ENCODE data around the gene SGTA. TPM values are rescaled to one million over a fixed set of nuclear protein-coding genes. Genes with fewer than 3 reads are reported as not detected.
"Not testable (repeated sequence)": the region's sequence is repeated elsewhere in the genome, so short reads cannot be mapped to it uniquely, and the experiment has no call there.

Gene SGTA
- total and polyA plus RNA-seq, 8 donors, result 39.2 to 56.9 (median 46.7) TPM

DNA sequence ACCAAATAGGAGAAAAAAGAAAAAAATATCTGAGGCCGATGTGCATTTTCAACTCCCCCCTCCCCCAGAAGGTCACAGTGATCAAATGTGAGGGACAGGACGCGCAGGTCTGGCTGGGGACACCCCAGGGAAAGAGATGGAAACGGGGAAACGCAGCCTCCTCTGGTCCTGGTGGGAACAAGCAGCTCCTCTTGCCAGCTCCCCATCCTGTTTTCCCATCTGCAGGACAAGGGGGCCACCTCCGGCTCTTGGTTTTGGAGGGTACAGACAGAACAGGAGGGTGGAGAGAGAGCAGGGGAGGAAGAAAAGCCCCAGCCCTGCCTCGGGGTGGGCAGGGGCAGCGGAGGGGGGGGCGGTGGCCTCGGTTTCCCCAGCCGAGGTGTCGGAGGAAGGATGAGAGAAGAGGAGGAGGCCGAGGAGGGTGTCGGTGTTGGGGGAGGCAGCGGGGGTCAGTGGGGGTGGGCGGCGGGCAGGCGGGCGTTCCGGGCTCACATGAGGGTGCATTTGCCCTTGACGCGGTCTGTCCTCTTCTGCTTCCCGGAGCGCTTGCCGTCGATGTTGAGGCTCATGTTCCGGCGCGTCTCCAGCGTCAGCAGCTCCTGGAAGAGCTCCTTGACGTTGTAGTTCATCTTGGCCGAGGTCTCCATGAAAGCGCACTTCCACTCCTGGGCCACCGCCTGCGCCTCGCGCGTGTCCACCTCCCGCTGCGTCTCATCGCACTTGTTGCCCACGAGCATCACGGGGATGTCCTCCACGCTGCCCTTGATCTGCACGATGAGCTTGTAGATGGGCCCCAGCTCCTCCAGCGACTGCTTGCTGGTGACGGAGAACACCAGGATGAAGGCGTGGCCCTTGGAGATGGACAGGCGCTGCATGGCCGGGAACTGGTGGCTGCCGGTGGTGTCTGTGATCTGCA is 66.1 kb downstream of the SGTA start:
- H3K9me3 ChIP-seq, result peaks cover 0 to 10% of the 10 kb centered on the region in 2 donors
- no peak overlapping the region for H3K27ac ChIP-seq
- peaks cover 19 to 52% of the 10 kb centered on the region in 2 donors for H3K27me3 ChIP-seq
- H3K36me3 ChIP-seq, result no peaks in the 10 kb centered on the region
- no peak for ATAC-seq
- intact Hi-C loops (cut with DNase I), result no loop called here
- H3K4me3 ChIP-seq, result no peak overlapping the region
- H3K4me1 ChIP-seq, result peaks cover 2 to 8% of the 10 kb centered on the region in 2 donors
- TF ChIP-seq CTCF (IDR thresholded peaks at IDR 0.05), result no peak
- no peak for DNase-seq

- no peaks in the 10 kb centered on the region for H3K36me3 ChIP-seq
- H3K4me3 ChIP-seq, result no peak overlapping the region
- ATAC-seq, result no peak
- H3K9me3 ChIP-seq, result peaks cover 0 to 10% of the 10 kb centered on the region in 2 donors
- no peak overlapping the region for H3K27ac ChIP-seq
- peaks cover 2 to 8% of the 10 kb centered on the region in 2 donors for H3K4me1 ChIP-seq
- intact Hi-C loops (cut with DNase I), result no loop called here
- peaks cover 13 to 45% of the 10 kb centered on the region in 2 donors for H3K27me3 ChIP-seq
- no peak for TF ChIP-seq CTCF (IDR thresholded peaks at IDR 0.05)
- DNase-seq, result no peak
These were observed 66.8 kb downstream of the SGTA start for GRCh38 chr19:2716275-2716650.

- peaks cover 9 to 45% of the 10 kb centered on the region in 2 donors for H3K27me3 ChIP-seq
- no peak for ATAC-seq
These were observed 67.4 kb downstream of the SGTA start for GRCh38 chr19:2715470-2716274.

GRCh38 chr19:2714531-2715269 is 68.4 kb downstream of the SGTA start:
- Histone ChIP-seq H3K27ac (no peak overlapping the region), H3K4me1 (peaks cover 0 to 10% of the 10 kb centered on the region in 2 donors), H3K36me3 (no peaks in the 10 kb centered on the region), H3K27me3 (peaks cover 2 to 40% of the 10 kb centered on the region in 2 donors), H3K9me3 (peaks cover 0 to 10% of the 10 kb centered on the region in 2 donors), H3K4me3 (no peak overlapping the region)
- DNase-seq, result no peak
- no peak for TF ChIP-seq CTCF (IDR thresholded peaks at IDR 0.05)
- intact Hi-C loops (cut with DNase I), result no loop called here
- ATAC-seq, result no peak

More at GRCh38 chr19:2715470-2716274, 67.4 kb downstream of the SGTA start:
- Histone ChIP-seq H3K36me3 (no peaks in the 10 kb centered on the region), H3K4me1 (peaks cover 2 to 8% of the 10 kb centered on the region in 2 donors), H3K4me3 (no peak overlapping the region), H3K9me3 (peaks cover 0 to 10% of the 10 kb centered on the region in 2 donors), H3K27ac (no peak overlapping the region)
- TF ChIP-seq CTCF (IDR thresholded peaks at IDR 0.05), result no peak
- no peak for DNase-seq
- intact Hi-C loops (cut with DNase I), result no loop called here

DNA sequence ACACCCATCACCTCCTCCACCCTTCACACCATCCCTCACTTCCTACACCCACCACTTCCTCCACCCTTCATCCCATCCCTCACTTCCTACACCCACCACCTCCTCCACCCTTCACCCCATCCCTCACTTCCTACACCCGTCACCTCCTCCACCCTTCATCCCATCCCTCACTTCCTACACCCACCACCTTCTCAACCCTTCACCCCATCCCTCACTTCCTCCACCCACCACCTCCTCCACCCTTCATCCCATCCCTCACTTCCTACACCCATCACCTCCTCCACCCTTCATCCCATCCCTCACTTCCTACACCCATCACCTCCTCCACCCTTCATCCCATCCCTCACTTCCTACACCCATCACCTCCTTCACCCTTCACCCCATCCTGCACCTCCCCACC is 69.0 kb downstream of the SGTA start:
- intact Hi-C loops (cut with DNase I), result not testable (repeated sequence)

GRCh38 chr19:2713170-2713569 is 69.9 kb downstream of the SGTA start:
- Histone ChIP-seq H3K9me3 (peaks cover 0 to 10% of the 10 kb centered on the region in 2 donors), H3K27me3 (peaks cover 0 to 25% of the 10 kb centered on the region in 2 donors)
- H3K4me3 ChIP-seq; H3K4me1 ChIP-seq; intact Hi-C loops (cut with DNase I); H3K36me3 ChIP-seq; H3K27ac ChIP-seq; ATAC-seq; DNase-seq: not testable (repeated sequence)

More for the DNA sequence above, 69.0 kb downstream of the SGTA start:
- H3K36me3 ChIP-seq, H3K27ac ChIP-seq, ATAC-seq, DNase-seq, H3K4me3 ChIP-seq, H3K4me1 ChIP-seq: not testable (repeated sequence)
- peaks cover 0 to 34% of the 10 kb centered on the region in 2 donors for H3K27me3 ChIP-seq
- peaks cover 0 to 10% of the 10 kb centered on the region in 2 donors for H3K9me3 ChIP-seq
